C4-2B (cell line): Measurements from ENCODE around the gene PARD3.

Experiments
- H3K27ac ChIP-seq: fragments of 450-650 bp; 2 replicates; pipeline ENCODE4 v1.5.1; 2017
- CTCF ChIP-seq: fragments of 450-650 bp; conservative IDR thresholded peaks from 2 replicates; pipeline ENCODE4 v1.5.1; 2017; ENCODE audit warnings: mild to moderate bottlenecking
- ZFX ChIP-seq: fragments of 450-650 bp; IDR thresholded peaks from 2 replicates; pipeline ENCODE4 v1.6.1; 2017

PARD3 gene

GRCh38 chr10:34484164-34484563 is 330.9 kb downstream of the PARD3 start:
- TF ChIP-seq ZFX (no peak), CTCF (no peak)
- H3K27ac ChIP-seq, result no peak overlapping the region

GRCh38 chr10:34480345-34480744 is 334.8 kb downstream of the PARD3 start:
- no peak overlapping the region for H3K27ac ChIP-seq
- TF ChIP-seq CTCF (no peak), ZFX (no peak)

GRCh38 chr10:34479520-34480179 is 335.4 kb downstream of the PARD3 start:
- no peak for TF ChIP-seq CTCF
- TF ChIP-seq ZFX, result no peak
- H3K27ac ChIP-seq, result no peak overlapping the region

GRCh38 chr10:34477249-34477648 is 337.8 kb downstream of the PARD3 start:
- TF ChIP-seq CTCF (no peak), ZFX (no peak)
- H3K27ac ChIP-seq, result no peak overlapping the region

- TF ChIP-seq CTCF (no peak), ZFX (no peak)
- no peak overlapping the region for H3K27ac ChIP-seq
These were observed 338.5 kb downstream of the PARD3 start for GRCh38 chr10:34476608-34477007.

GRCh38 chr10:34475786-34476185 is 339.3 kb downstream of the PARD3 start:
- H3K27ac ChIP-seq, result no peak overlapping the region

GRCh38 chr10:34475274-34475646 is 339.8 kb downstream of the PARD3 start:
- H3K27ac ChIP-seq, result no peak overlapping the region
- TF ChIP-seq CTCF, result no peak
- no peak for TF ChIP-seq ZFX

More at GRCh38 chr10:34475786-34476185, 339.3 kb downstream of the PARD3 start:
- TF ChIP-seq ZFX, result no peak
- TF ChIP-seq CTCF, result no peak
